HUES64 (cell line): ENCODE results near the gene ZNF648. TPM values are rescaled to one million over a fixed set of nuclear protein-coding genes. Genes with fewer than 3 reads are reported as not detected.
"Not testable (repeated sequence)": the region's sequence is repeated elsewhere in the genome, so short reads cannot be mapped to it uniquely, and the experiment has no call there.

Experiments
- H3K27ac ChIP-seq: 2 replicates; pipeline ENCODE4 v1.7.0; 2013; ENCODE audit warnings: low read depth, low read length, inconsistent platforms
- H3K27me3 ChIP-seq: 2 replicates; pipeline ENCODE4 v1.6.1; 2013; ENCODE audit warnings: mild to moderate bottlenecking, low read length; ENCODE audit not compliant: insufficient read depth
- H3K36me3 ChIP-seq: 2 replicates; pipeline ENCODE4 v1.6.1; 2013; ENCODE audit warnings: mild to moderate bottlenecking, low read length; ENCODE audit not compliant: insufficient read depth
- H3K4me1 ChIP-seq: 2 replicates; pipeline ENCODE4 v1.6.1; 2013; ENCODE audit warnings: mild to moderate bottlenecking, low read length, moderate library complexity; ENCODE audit not compliant: insufficient read depth
- H3K4me3 ChIP-seq: 2 replicates; pipeline ENCODE4 v1.5.1; 2013; ENCODE audit warnings: mild to moderate bottlenecking, low read length, moderate library complexity
- H3K9ac ChIP-seq: 2 replicates; pipeline ENCODE4 v1.6.1; 2013; ENCODE audit warnings: mild to moderate bottlenecking, low read depth, low read length
- H3K9me3 ChIP-seq: 2 replicates; pipeline ENCODE4 v1.6.1; 2013; ENCODE audit warnings: low read depth, low read length; ENCODE audit not compliant: insufficient read depth
- WGBS: fragments of 150-250, 120-280 bp; methylation state at CpG from one replicate; pipeline ENCODE4 v1.1.7; 2013; ENCODE audit warnings: missing lambda C conversion rate; 5-methylcytosine and 5-hydroxymethylcytosine counted together
- polyA plus RNA-seq, 2 experiments: library from polyadenylated mRNA; stranded (reverse); fragments of 50-300 nt; gene quantifications; one replicate each; pipeline ENCODE4 v1.2.3, GENCODE V29; 2013

ZNF648 gene
- 0.45 TPM for polyA plus RNA-seq (2013, experiment 1 of 2)
- 0.38 TPM for polyA plus RNA-seq (2013, experiment 2 of 2)

GRCh38 chr1:182061594-182061993 is at the start of gene ZNF648:
TSS of gene ZNF648 (minus strand) at chr1:182061712. CDS start at chr1:182058010, 3,702 bp downstream.
- no peak within 1 kb of the TSS for H3K9ac ChIP-seq
- H3K9me3 ChIP-seq = no peaks in the 10 kb centered on the region
- H3K27ac ChIP-seq = no peak within 1 kb of the TSS
- H3K4me3 ChIP-seq = peak within 1 kb of the TSS; percentile 27; the same call in 1 of the 2 replicates
- H3K36me3 ChIP-seq = no peaks in the 10 kb centered on the region
- H3K4me1 ChIP-seq = no peaks in the 10 kb centered on the region
- WGBS = 62% methylated on average over 4 of the region's 4 CpGs
- no peaks in the 10 kb centered on the region for H3K27me3 ChIP-seq

DNA sequence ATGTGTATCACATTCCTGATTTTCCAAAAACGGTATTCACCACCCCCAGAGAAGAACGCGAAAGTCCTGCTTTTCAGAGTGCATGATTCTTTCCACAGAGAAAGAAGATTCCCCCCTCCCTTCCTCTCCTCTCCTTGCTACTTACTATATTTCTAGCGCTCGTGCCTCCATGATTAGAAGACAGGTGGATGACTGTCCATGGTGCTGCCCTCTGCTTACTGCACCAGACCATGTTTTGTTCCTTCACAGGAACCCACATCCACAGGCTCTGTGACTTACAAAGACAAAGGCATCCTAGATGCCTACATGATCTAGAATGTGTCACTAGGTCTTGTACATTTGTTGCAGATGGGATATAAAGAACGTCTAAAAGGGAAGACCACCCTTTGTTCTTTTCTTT is 49.1 kb upstream of the ZNF648 start:
- 92% methylated on average over 6 of the region's 6 CpGs for WGBS
- Histone ChIP-seq H3K27ac (no peak overlapping the region), H3K4me1 (no peaks in the 10 kb centered on the region)

DNA sequence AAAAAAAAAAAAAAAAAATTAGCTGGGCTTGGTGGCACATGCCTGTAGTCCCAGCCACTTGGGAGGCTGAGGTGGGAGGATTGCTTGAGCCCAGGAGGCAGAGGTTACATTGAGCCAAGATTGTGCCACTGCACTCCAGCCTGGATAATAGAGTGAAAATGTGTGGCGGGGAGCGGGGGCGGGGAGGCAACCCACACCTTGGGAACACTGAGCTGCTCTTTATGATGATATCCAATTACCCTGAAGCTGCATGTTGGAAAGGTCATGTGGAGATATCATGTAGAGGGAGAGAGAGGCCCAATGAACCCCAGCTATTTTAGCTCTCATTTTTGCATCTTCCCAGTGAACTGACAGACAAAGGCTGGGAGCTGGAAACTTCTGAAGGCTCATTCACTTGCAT is 48.3 kb upstream of the ZNF648 start:
- Histone ChIP-seq H3K27ac (no peak overlapping the region), H3K36me3 (no peaks in the 10 kb centered on the region), H3K27me3 (no peaks in the 10 kb centered on the region), H3K9me3 (no peaks in the 10 kb centered on the region), H3K4me1 (no peaks in the 10 kb centered on the region), H3K4me3 (no peak overlapping the region), H3K9ac (no peak overlapping the region)
- WGBS = 98% methylated on average over 3 of the region's 3 CpGs

More for the DNA sequence above, 49.1 kb upstream of the ZNF648 start:
- Histone ChIP-seq H3K36me3 (no peaks in the 10 kb centered on the region), H3K9me3 (no peaks in the 10 kb centered on the region), H3K27me3 (no peaks in the 10 kb centered on the region), H3K9ac (no peak overlapping the region), H3K4me3 (no peak overlapping the region)

GRCh38 chr1:182107209-182107608 is 45.7 kb upstream of the ZNF648 start:
- Histone ChIP-seq H3K4me3 (no peak overlapping the region), H3K9ac (no peak overlapping the region), H3K27ac (no peak overlapping the region), H3K4me1 (peaks cover 4% of the 10 kb centered on the region), H3K9me3 (no peaks in the 10 kb centered on the region), H3K36me3 (no peaks in the 10 kb centered on the region), H3K27me3 (no peaks in the 10 kb centered on the region)
- 92% methylated on average over 2 of the region's 2 CpGs for WGBS

GRCh38 chr1:182102043-182102416 is 40.5 kb upstream of the ZNF648 start:
- peak overlapping the region; percentile 94 for H3K27ac ChIP-seq
- H3K9me3 ChIP-seq = peaks cover 6% of the 10 kb centered on the region; the same call in 1 of the 2 replicates
- H3K4me1 ChIP-seq = peaks cover 22% of the 10 kb centered on the region
- H3K4me3 ChIP-seq = peak overlapping the region; percentile 14; the same call in 1 of the 2 replicates
- H3K9ac ChIP-seq = peak overlapping the region; percentile 43
- no peaks in the 10 kb centered on the region for H3K36me3 ChIP-seq
- 87% methylated on average over 2 of the region's 3 CpGs for WGBS
- H3K27me3 ChIP-seq = no peaks in the 10 kb centered on the region

DNA sequence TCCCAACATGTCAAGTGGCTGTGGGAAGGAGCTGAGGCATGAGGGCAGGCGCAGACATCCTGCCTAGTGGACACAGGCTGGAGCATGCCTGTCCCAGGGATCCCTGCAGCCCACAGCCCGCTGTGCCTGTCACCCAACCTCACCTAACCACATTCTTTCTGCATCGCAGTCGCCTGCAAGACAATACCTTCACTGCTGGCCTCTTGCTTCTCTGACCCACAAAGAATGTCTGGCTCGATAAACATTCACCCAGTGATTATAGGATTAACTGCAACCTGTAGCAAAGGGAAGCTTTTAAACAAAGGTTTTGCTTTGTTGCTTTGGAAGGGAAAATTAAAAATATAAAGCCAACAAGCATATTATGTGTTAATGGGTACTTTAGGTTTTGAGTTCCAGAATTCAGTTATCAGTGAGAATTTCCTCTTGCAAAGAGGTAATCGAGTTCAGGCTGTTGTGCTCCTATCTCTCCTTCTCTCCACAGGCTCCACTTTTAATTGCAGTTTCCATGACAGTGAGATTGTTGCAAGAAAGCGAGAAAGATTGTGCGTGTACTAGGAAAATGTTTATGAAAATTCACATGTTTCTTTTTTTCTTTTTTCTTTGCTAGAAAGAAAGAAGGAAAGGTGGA is 40.0 kb upstream of the ZNF648 start:
- 11% methylated on average over 8 of the region's 8 CpGs for WGBS
- Histone ChIP-seq H3K4me3 (peak overlapping the region; percentile 14; the same call in 1 of the 2 replicates), H3K9me3 (peaks cover 6% of the 10 kb centered on the region; the same call in 1 of the 2 replicates), H3K36me3 (no peaks in the 10 kb centered on the region), H3K27ac (peak overlapping the region; percentile 94), H3K9ac (peak overlapping the region; percentile 43), H3K27me3 (no peaks in the 10 kb centered on the region), H3K4me1 (peaks cover 22% of the 10 kb centered on the region)

DNA sequence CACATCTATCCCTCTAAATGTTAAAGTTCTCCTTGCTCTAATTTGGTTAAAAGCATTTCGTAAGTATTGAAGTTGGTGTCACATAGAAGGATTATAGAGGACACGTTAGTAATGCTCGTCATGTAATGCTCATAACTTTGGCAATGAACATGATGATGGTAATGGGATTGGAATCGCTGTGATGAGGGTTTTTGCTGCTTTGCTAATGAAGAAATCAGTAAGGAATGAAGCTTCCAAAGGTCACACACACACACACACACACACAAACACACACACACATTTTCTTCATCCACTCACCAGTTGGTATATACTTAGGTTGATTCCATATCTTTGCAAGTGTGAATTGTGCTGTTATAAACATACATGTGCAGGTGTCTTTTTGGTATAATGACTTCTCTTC is 36.8 kb upstream of the ZNF648 start:
- Histone ChIP-seq H3K27ac (no peak overlapping the region), H3K36me3 (no peaks in the 10 kb centered on the region), H3K9me3 (peaks cover 6% of the 10 kb centered on the region; the same call in 1 of the 2 replicates), H3K9ac (no peak overlapping the region), H3K4me1 (peaks cover 22% of the 10 kb centered on the region), H3K27me3 (no peaks in the 10 kb centered on the region), H3K4me3 (no peak overlapping the region)
- WGBS = 95% methylated on average over 4 of the region's 4 CpGs

DNA sequence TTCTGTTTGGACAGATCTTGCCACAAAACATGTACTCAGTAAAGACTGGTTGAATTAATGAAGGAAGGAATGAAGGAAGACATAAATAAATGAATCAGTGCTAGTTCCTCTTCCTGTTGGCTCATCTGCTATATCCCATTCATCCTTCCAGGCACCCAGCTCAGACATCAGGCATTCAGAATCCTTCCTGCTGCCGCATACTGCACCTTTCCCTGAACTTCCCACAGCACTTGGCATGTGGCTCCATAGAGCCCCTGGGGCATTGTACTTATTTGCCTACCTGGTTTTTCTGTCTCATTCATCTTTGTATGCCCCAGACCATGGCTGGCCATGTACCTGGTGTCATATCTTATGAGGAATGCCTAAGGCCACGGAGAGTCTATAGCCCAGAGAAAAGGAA is 34.4 kb upstream of the ZNF648 start:
- Histone ChIP-seq H3K4me1 (peaks cover 8% of the 10 kb centered on the region), H3K36me3 (no peaks in the 10 kb centered on the region), H3K27ac (no peak overlapping the region), H3K9me3 (peaks cover 6% of the 10 kb centered on the region; the same call in 1 of the 2 replicates), H3K27me3 (no peaks in the 10 kb centered on the region), H3K9ac (no peak overlapping the region), H3K4me3 (no peak overlapping the region)
- WGBS = 91% methylated on average over 2 of the region's 2 CpGs

DNA sequence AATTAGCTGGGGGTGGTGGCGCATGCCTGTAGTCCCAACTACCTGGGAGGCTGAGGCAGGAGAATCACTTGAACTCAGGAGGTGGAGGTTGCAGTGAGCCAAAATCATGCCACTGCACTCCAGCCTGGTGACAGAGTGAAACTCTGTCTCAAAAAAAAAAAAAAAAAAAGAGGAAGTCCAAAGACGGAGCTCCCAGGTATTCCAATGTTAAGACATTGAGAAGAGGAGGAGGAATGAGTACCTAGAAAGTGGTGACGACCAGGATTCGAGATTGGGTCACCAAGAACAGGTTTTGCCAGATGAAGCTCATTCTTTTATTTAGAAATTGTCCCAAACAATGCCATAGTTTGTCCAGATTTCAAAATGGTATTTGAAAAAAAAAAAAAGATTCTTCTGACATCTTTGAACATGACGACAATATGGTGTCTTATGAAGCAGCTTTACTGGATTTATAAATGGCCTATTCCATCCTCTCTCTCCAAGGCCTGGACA is 33.0 kb upstream of the ZNF648 start:
- H3K4me1 ChIP-seq, H3K9me3 ChIP-seq, H3K27ac ChIP-seq, H3K9ac ChIP-seq, H3K36me3 ChIP-seq, H3K27me3 ChIP-seq, H3K4me3 ChIP-seq: not testable (repeated sequence)
- WGBS = 93% methylated on average over 5 of the region's 5 CpGs

DNA sequence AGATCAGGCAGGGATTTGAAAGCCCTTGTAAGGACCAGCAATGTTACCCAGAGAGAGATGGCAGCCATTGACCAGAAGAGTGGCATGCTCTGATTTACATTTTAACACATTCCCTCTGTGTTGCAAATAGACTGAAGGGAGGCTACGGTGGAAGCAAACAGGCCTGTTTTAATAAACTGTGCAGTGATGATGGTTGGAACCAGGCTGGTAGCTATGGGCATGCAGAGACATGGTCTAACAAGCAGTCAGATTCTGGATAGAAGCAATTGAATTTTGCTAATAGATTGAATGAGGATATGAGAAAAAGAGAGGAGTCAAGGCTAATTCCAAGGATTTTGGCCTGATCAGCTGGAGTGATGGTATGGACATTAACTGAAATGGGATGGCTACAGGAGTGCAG is 32.3 kb upstream of the ZNF648 start:
- Histone ChIP-seq H3K27me3 (no peaks in the 10 kb centered on the region), H3K4me1 (no peaks in the 10 kb centered on the region), H3K9ac (no peak overlapping the region), H3K9me3 (no peaks in the 10 kb centered on the region), H3K27ac (no peak overlapping the region), H3K4me3 (no peak overlapping the region), H3K36me3 (no peaks in the 10 kb centered on the region)
- WGBS = 50% methylated on average over 1 of the region's 1 CpG

DNA sequence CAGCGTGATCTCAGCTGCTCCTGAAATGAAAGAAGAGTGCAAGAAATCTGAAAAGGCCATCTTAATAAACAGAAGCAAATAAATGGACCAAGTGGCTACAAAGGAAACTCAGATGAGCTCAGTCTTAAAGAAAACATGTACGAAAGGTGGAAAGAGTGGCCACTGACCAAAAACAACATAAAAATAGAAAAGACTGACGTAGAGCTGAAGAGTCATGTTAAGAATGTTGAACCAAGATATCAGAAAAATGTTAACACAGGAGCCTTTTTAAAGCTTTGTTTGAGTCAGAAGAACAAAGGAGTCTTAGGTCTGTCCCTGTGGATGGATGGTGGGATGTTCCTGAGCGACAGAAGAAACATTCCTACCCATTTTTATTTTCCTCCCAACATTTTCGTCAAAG is 30.8 kb upstream of the ZNF648 start:
- 96% methylated on average over 3 of the region's 5 CpGs for WGBS

More for the DNA sequence above, 30.8 kb upstream of the ZNF648 start:
- no peaks in the 10 kb centered on the region for H3K36me3 ChIP-seq
- H3K4me1 ChIP-seq = no peaks in the 10 kb centered on the region
- no peak overlapping the region for H3K4me3 ChIP-seq
- H3K27ac ChIP-seq = no peak overlapping the region
- no peak overlapping the region for H3K9ac ChIP-seq
- H3K27me3 ChIP-seq = no peaks in the 10 kb centered on the region
- no peaks in the 10 kb centered on the region for H3K9me3 ChIP-seq
